K562 (cell line): ENCODE measurements around the gene EEPD1. TPM values are rescaled to one million over a fixed set of nuclear protein-coding genes. Genes with fewer than 3 reads are reported as not detected.

Experiments
- CBX1 ChIP-seq: sonication (generic); IDR thresholded peaks from 2 replicates; pipeline ENCODE4 v1.6.1; 2016; ENCODE audit warnings: antibody characterized with exemption, low read depth, mild to moderate bottlenecking
- ETV5 ChIP-seq: sonication (generic); formaldehyde crosslinking; IDR thresholded peaks from 2 replicates; pipeline ENCODE4 v1.4.0; 2020; ENCODE audit warnings: low read depth, mild to moderate bottlenecking, missing genetic modification reagents
- HIVEP1 ChIP-seq: fragments of 250-450 bp; sonication (Bioruptor Pico); IDR thresholded peaks from 2 replicates; pipeline ENCODE4 v1.4.0; 2020; ENCODE audit warnings: mild to moderate bottlenecking
- ILK ChIP-seq: fragments of 450-650 bp; IDR thresholded peaks from 2 replicates; pipeline ENCODE4 v1.6.1; 2016; ENCODE audit warnings: missing genetic modification characterization, low read depth, mild to moderate bottlenecking, missing compliant biosample characterization, moderate library complexity, borderline replicate concordance
- KLF10 ChIP-seq: fragments of 250-450 bp; sonication (Bioruptor Pico); IDR thresholded peaks from 2 replicates; pipeline ENCODE4 v1.6.1; 2021; ENCODE audit warnings: matching md5 sums
- MBD2 ChIP-seq: sonication (generic); IDR thresholded peaks from 2 replicates; pipeline ENCODE4 v1.6.1; 2016; ENCODE audit warnings: low read depth, borderline replicate concordance
- NRF1 ChIP-seq, 2 experiments: fragments of 450-650 bp; IDR thresholded peaks in 1 of 2; conservative IDR thresholded peaks in 1 of 2; 2 replicates each; pipeline ENCODE4 v1.6.1; 2014; ENCODE audit warnings: mild to moderate bottlenecking in 2 of 2
- RFX1 ChIP-seq: fragments of 450-650 bp; IDR thresholded peaks from 2 replicates; pipeline ENCODE4 v1.6.1; 2016; ENCODE audit warnings: mild to moderate bottlenecking, moderate library complexity
- SRSF3 ChIP-seq: fragments of 200-400 bp; formaldehyde crosslinking; IDR thresholded peaks from 2 replicates; pipeline ENCODE4 v1.6.1; 2016; ENCODE audit warnings: mild to moderate bottlenecking, low read length, moderate library complexity; ENCODE audit not compliant: insufficient read depth
- ZBTB8A ChIP-seq: fragments of 450-650 bp; IDR thresholded peaks from 2 replicates; pipeline ENCODE4 v1.6.1; 2018; ENCODE audit warnings: mild to moderate bottlenecking, moderate library complexity; ENCODE audit not compliant: partially characterized antibody
- ZKSCAN3 ChIP-seq: fragments of 250-450 bp; sonication (Bioruptor Pico); IDR thresholded peaks from 2 replicates; pipeline ENCODE4 v1.4.0; 2020
- ZNF274 ChIP-seq: IDR thresholded peaks from 2 replicates; pipeline ENCODE4 v1.6.1; 2011; ENCODE audit warnings: low read depth, mild to moderate bottlenecking, low read length, moderate library complexity, borderline replicate concordance
- ZNF444 ChIP-seq: fragments of 250-450 bp; sonication (Bioruptor Pico); IDR thresholded peaks from 2 replicates; pipeline ENCODE4 v1.4.0; 2020; ENCODE audit warnings: mild to moderate bottlenecking, moderate library complexity
- ZNF586 ChIP-seq: fragments of 450-650 bp; formaldehyde crosslinking; conservative IDR thresholded peaks from 2 replicates; pipeline ENCODE4 v1.4.0; 2020; ENCODE audit warnings: mild to moderate bottlenecking, moderate library complexity
- polyA plus RNA-seq, 8 experiments: library from polyadenylated mRNA; depleted of rRNA in 4 of 8; stranded (reverse) in 5 of 8; unstranded in 3 of 8; fragments of >200 nt; fragmentation: Nextera tagmentation in 2 of 8; fragmentation: Illumina TruSeq in 1 of 8; extraction: Ambion mirVana in 2 of 8; extraction: Trizol in 1 of 8; gene quantifications; 2 replicates each; pipeline versions ENCODE4 v1.2.1 to v1.2.3, GENCODE V29; 2011 to 2014; ENCODE audit warnings: inconsistent platforms in 1 of 8, missing spikeins in 1 of 8
- total RNA-seq, 7 experiments: library from RNA; depleted of rRNA in 6 of 7; stranded (reverse); fragments of >200 nt in 6 of 7; fragmentation: Illumina TruSeq in 2 of 7; extraction: Trizol in 2 of 7; gene quantifications; 2 replicates each; pipeline versions ENCODE4 v1.2.1 to v1.2.3, GENCODE V29; 2011 to 2021; ENCODE audit warnings: low replicate concordance in 1 of 7
- TF ChIP-seq, protein P1 (sequence below): sonication (generic); formaldehyde crosslinking; IDR thresholded peaks from 2 replicates; pipeline ENCODE4 v1.8.0; 2022; ENCODE audit warnings: mild to moderate bottlenecking, missing genetic modification reagents
- TF ChIP-seq, protein P2 (sequence below): fragments of 250-450 bp; sonication (Bioruptor Pico); IDR thresholded peaks from 2 replicates; pipeline ENCODE4 v1.8.0; 2022; ENCODE audit warnings: moderate library complexity, mild to moderate bottlenecking, inconsistent platforms
- TF ChIP-seq, protein P3 (sequence below): IDR thresholded peaks from 2 replicates; pipeline ENCODE4 v1.6.1; 2012; ENCODE audit warnings: low read depth, low read length, improper control_type of control experiment, borderline replicate concordance
- TF ChIP-seq, protein P4 (sequence below): fragments of 450-650 bp; IDR thresholded peaks from one replicate; pipeline ENCODE4 v1.6.1; 2018; ENCODE audit warnings: mild to moderate bottlenecking, moderate library complexity; ENCODE audit not compliant: partially characterized antibody
- TF ChIP-seq, protein P5 (sequence below): conservative IDR thresholded peaks from 2 replicates; pipeline ENCODE4 v1.6.1; 2011; ENCODE audit warnings: low read depth, mild to moderate bottlenecking, low read length; ENCODE audit not compliant: control insufficient read depth

The EEPD1 gene
- total and polyA plus RNA-seq, 9 of the 15 experiments (the other 6 are each of a cell fraction or from before 2014, with no cell fraction given) = 0.01 to 1.5 (median 0.74) TPM; not detected in 1

DNA sequence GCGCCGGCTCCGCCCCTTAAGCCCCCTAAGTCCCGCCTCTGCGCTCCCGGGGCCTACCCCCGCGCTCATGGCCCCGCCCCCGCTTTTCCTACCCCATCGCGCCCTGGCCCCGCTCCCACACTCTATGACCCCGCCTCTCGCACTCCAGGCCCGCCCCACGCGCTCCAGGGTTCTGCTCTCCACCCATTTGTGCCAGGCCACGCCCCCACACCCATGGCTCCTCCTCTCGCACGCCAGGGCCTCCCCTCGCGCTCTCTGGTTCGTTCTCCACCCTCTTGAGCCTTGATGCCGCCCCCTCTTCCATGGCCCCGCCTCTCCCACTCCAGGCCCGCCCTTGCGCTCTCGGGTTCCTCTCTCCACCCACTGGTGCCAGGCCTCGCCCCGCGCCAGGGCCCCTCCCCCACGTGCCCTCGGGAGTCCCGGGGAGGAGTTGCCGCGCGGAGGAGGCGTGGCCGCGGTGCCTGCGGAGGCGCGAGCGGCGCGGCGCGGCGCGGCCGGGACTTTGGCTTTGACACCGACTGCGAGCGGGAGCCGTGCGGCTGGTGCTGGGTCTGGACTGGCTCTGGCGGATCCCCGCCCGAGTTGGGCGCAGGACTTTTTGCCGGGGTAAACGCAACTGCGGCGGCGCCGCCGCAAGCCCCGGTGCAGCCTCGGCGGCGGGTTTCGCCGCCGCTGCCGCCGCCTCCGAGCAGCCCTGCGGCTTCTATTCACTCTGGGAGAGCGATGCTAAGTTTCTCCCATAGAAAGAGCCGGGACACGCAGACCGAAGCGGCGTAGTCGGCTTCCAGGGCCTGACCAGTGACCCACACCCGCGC, at the start of gene EEPD1 (continued):
- TF ChIP-seq, protein P1, sequence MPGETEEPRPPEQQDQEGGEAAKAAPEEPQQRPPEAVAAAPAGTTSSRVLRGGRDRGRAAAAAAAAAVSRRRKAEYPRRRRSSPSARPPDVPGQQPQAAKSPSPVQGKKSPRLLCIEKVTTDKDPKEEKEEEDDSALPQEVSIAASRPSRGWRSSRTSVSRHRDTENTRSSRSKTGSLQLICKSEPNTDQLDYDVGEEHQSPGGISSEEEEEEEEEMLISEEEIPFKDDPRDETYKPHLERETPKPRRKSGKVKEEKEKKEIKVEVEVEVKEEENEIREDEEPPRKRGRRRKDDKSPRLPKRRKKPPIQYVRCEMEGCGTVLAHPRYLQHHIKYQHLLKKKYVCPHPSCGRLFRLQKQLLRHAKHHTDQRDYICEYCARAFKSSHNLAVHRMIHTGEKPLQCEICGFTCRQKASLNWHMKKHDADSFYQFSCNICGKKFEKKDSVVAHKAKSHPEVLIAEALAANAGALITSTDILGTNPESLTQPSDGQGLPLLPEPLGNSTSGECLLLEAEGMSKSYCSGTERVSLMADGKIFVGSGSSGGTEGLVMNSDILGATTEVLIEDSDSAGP = no peak
- TF ChIP-seq ETV5 (no peak), ZNF586 (no peak), ILK (tag) (no peak), ZBTB8A (no peak), SRSF3 (no peak), HIVEP1 (CRISPR knock-in tag) (no peak), RFX1 (no peak), ZKSCAN3 (no peak), CBX1 (no peak), NRF1 (conservative IDR thresholded peaks at IDR 0.05 in 1 of 2, IDR thresholded peaks at IDR 0.05 in 1 of 2) (peak; percentile 86 to 89), ZNF274 (no peak), ZNF444 (CRISPR knock-in tag) (0 out of 2 replicates have a peak, but pooled peaks have one; percentile 19), MBD2 (no peak), KLF10 (no peak)
- TF ChIP-seq, protein P2, sequence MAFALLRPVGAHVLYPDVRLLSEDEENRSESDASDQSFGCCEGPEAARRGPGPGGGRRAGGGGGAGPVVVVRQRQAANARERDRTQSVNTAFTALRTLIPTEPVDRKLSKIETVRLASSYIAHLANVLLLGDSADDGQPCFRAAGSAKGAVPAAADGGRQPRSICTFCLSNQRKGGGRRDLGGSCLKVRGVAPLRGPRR (CRISPR knock-in tag) = no peak
- TF ChIP-seq, protein P3, sequence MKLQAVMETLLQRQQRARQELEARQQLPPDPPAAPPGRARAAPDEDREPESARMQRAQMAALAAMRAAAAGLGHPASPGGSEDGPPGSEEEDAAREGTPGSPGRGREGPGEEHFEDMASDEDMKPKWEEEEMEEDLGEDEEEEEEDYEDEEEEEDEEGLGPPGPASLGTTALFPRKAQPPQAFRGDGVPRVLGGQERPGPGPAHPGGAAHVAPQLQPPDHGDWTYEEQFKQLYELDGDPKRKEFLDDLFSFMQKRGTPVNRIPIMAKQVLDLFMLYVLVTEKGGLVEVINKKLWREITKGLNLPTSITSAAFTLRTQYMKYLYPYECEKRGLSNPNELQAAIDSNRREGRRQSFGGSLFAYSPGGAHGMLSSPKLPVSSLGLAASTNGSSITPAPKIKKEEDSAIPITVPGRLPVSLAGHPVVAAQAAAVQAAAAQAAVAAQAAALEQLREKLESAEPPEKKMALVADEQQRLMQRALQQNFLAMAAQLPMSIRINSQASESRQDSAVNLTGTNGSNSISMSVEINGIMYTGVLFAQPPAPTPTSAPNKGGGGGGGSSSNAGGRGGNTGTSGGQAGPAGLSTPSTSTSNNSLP = no peak
- TF ChIP-seq, protein P4, sequence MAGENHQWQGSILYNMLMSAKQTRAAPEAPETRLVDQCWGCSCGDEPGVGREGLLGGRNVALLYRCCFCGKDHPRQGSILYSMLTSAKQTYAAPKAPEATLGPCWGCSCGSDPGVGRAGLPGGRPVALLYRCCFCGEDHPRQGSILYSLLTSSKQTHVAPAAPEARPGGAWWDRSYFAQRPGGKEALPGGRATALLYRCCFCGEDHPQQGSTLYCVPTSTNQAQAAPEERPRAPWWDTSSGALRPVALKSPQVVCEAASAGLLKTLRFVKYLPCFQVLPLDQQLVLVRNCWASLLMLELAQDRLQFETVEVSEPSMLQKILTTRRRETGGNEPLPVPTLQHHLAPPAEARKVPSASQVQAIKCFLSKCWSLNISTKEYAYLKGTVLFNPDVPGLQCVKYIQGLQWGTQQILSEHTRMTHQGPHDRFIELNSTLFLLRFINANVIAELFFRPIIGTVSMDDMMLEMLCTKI = no peak
- TF ChIP-seq, protein P5, sequence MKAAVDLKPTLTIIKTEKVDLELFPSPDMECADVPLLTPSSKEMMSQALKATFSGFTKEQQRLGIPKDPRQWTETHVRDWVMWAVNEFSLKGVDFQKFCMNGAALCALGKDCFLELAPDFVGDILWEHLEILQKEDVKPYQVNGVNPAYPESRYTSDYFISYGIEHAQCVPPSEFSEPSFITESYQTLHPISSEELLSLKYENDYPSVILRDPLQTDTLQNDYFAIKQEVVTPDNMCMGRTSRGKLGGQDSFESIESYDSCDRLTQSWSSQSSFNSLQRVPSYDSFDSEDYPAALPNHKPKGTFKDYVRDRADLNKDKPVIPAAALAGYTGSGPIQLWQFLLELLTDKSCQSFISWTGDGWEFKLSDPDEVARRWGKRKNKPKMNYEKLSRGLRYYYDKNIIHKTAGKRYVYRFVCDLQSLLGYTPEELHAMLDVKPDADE = no peak
